Measurements from ENCODE around the gene SEC14L5. TPM values are rescaled to one million over a fixed set of nuclear protein-coding genes. Genes with fewer than 3 reads are reported as not detected.

SEC14L5 gene
- total and polyA plus RNA-seq, 2 experiments from 2014 or later = 2.6 to 5.9 TPM

- TF ChIP-seq ZNF462 (CRISPR knock-in tag; IDR thresholded peaks at IDR 0.05) = no peak
- TF ChIP-seq, protein P1, sequence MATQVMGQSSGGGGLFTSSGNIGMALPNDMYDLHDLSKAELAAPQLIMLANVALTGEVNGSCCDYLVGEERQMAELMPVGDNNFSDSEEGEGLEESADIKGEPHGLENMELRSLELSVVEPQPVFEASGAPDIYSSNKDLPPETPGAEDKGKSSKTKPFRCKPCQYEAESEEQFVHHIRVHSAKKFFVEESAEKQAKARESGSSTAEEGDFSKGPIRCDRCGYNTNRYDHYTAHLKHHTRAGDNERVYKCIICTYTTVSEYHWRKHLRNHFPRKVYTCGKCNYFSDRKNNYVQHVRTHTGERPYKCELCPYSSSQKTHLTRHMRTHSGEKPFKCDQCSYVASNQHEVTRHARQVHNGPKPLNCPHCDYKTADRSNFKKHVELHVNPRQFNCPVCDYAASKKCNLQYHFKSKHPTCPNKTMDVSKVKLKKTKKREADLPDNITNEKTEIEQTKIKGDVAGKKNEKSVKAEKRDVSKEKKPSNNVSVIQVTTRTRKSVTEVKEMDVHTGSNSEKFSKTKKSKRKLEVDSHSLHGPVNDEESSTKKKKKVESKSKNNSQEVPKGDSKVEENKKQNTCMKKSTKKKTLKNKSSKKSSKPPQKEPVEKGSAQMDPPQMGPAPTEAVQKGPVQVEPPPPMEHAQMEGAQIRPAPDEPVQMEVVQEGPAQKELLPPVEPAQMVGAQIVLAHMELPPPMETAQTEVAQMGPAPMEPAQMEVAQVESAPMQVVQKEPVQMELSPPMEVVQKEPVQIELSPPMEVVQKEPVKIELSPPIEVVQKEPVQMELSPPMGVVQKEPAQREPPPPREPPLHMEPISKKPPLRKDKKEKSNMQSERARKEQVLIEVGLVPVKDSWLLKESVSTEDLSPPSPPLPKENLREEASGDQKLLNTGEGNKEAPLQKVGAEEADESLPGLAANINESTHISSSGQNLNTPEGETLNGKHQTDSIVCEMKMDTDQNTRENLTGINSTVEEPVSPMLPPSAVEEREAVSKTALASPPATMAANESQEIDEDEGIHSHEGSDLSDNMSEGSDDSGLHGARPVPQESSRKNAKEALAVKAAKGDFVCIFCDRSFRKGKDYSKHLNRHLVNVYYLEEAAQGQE (IDR thresholded peaks at IDR 0.05; ENCODE audit: unreplicated experiment) = no peak
Measured at GRCh38 chr16:4935241-4935855, 22.8 kb upstream of the SEC14L5 start (continued).
